SK-N-MC (cell line): ENCODE measurements around the gene HBA1.

Experiments used
- EZH2 ChIP-seq: fragments of 200-600 bp; sonication (generic); IDR thresholded peaks from one replicate; pipeline ENCODE4 v1.6.1; 2017; ENCODE audit warnings: antibody characterized with exemption
- FOXP2 ChIP-seq: optimal IDR thresholded peaks from 2 replicates; pipeline ENCODE3; 2011; ENCODE audit warnings: mild to moderate bottlenecking, moderate library complexity; ENCODE audit not compliant: insufficient read depth; ENCODE audit errors: extremely low read length, control extremely low read depth
- POLR2AphosphoS5 ChIP-seq: IDR thresholded peaks from 2 replicates; pipeline ENCODE4 v1.6.1; 2012; ENCODE audit warnings: mild to moderate bottlenecking, low read depth, low read length, borderline replicate concordance

DNA sequence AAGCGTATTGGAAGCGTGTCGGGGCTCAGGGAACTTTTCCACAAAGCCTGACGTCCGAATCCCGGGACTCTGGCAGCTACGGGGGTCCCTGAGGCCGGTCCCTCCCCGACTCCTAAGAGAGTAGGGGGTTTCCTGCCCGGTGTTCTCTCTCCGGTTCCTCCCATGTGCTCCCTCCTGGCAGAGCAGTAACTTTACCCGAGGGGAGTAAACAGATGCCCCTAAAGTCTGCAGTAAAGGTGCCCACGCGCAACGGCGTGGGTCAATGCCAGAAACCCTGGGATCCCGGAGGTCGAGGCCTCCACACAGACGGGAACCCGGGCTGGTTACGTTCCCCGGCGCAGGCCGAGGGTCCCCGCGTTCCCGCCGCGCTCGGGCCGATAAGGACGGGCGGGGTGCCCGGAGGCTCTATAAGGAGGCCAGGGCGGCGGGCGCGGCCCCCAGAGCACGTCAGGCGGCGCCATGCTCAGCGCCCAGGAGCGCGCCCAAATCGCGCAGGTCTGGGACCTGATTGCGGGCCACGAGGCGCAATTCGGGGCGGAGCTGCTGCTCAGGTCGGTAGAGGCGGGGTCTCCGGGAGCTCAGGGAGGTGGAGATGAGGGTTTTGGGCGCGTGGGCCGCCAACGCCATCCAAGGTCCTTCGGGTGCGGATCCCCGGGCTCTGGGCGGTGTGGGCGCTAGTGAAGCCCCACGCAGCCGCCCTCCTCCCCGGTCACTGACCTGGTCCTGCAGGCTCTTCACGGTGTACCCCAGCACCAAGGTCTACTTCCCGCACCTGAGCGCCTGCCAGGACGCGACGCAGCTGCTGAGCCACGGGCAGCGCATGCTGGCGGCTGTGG lies 10.7 kb upstream of the HBA1 start, which contains the start of gene HBM:
- TF ChIP-seq POLR2AphosphoS5 (no peak), EZH2 (no peak), FOXP2 (no peak)
